Ishikawa (cell line): ENCODE measurements around the gene EBP.

Source experiments
- CREB1 ChIP-seq: IDR thresholded peaks from 2 replicates; pipeline ENCODE4 v1.6.1; 2012; ENCODE audit warnings: low read depth
- EP300 ChIP-seq: IDR thresholded peaks from 2 replicates; pipeline ENCODE4 v1.6.1; 2012; ENCODE audit warnings: borderline replicate concordance
- MAX ChIP-seq: IDR thresholded peaks from 2 replicates; pipeline ENCODE4 v1.6.1; 2012
- NFIC ChIP-seq: IDR thresholded peaks from 2 replicates; pipeline ENCODE4 v1.6.1; 2012
- RAD21 ChIP-seq: IDR thresholded peaks from 2 replicates; pipeline ENCODE4 v1.6.1; 2012; ENCODE audit warnings: low read depth
- REST ChIP-seq: IDR thresholded peaks from 2 replicates; pipeline ENCODE4 v1.6.1; 2012; ENCODE audit warnings: low read depth, mild to moderate bottlenecking
- TAF1 ChIP-seq: IDR thresholded peaks from 2 replicates; pipeline ENCODE4 v1.6.1; 2012; ENCODE audit warnings: low read depth, mild to moderate bottlenecking
- TCF12 ChIP-seq: IDR thresholded peaks from 2 replicates; pipeline ENCODE4 v1.6.1; 2012; ENCODE audit warnings: low read depth
- TEAD4 ChIP-seq: IDR thresholded peaks from 2 replicates; pipeline ENCODE4 v1.6.1; 2012
- USF1 ChIP-seq: IDR thresholded peaks from 2 replicates; pipeline ENCODE4 v1.6.1; 2012
- YY1 ChIP-seq: IDR thresholded peaks from 2 replicates; pipeline ENCODE4 v1.6.1; 2012; ENCODE audit warnings: low read depth
- ZBTB7A ChIP-seq: IDR thresholded peaks from 2 replicates; pipeline ENCODE4 v1.6.1; 2012; ENCODE audit warnings: low read depth

Gene EBP

GRCh38 chrX:48573690-48574269 is 52.2 kb downstream of the EBP start:
- TF ChIP-seq ZBTB7A (no peak), CREB1 (peak; percentile 2; the same call in 1 of the 2 replicates)

- TF ChIP-seq TAF1, result peak; percentile 76
- TF ChIP-seq REST, result no peak
- peak; percentile 97 for TF ChIP-seq MAX
- peak; percentile 92 for TF ChIP-seq YY1
- peak; percentile 76 for TF ChIP-seq USF1
- no peak for TF ChIP-seq RAD21
These were observed 53.0 kb downstream of the EBP start, which contains the start of gene RBM3 for GRCh38 chrX:48574270-48575266. Gene RBM3, plus strand, starts transcription at chrX:48574484. Its CDS starts 697 bp downstream, at chrX:48575181.

- TF ChIP-seq EP300 (no peak), NFIC (no peak), USF1 (no peak), MAX (no peak)
These were observed 54.0 kb downstream of the EBP start for GRCh38 chrX:48575642-48576041.

- TF ChIP-seq TEAD4 (no peak), REST (no peak), TAF1 (no peak), MAX (no peak), TCF12 (no peak), USF1 (no peak)
These were observed 54.5 kb downstream of the EBP start for GRCh38 chrX:48576108-48576507.
